SIG-M5 (cell line): Measurements from ENCODE around the gene MB21D2.
"Not testable (repeated sequence)": the region's sequence is repeated elsewhere in the genome, so short reads cannot be mapped to it uniquely, and the experiment has no call there.

ENCODE experiments used
- DNase-seq: peaks from one replicate; lab custom pipeline; 2025; lab: John Stamatoyannopoulos, UW

MB21D2 gene

DNA sequence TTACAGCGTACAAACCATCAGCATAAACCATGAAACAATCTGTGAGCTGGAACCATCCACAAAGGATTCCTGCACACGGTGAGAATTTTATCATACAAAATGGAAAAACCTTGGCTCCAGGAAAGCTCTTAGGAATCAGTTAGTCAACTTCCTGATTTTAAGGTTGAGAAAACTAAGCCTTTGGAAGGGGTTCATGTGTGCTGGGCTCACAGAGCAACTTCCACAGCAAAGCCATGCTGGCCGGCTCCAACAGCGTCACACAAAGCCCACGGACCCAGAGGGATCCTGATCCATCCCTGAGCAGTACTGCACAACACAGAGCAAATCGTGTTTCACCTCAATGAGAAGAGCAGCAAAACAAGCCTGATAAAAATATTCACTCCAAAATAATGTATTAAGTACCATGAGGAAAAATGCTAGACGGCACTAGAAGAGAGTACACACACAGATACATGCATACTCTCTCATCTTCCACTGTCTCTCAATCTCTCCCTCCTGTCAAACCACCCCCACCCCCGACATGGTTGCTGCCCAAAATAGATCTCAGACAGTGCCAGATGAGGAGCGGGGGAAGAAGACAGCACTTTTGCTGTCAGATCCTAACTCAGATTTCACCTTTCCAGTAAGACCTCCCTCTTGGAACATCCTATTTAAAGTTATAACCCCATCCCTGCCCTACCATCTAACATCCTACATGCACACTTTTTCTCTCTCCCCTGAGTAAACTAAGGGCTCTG, 58.6 kb downstream of the MB21D2 start:
- DNase-seq, result no peak

DNA sequence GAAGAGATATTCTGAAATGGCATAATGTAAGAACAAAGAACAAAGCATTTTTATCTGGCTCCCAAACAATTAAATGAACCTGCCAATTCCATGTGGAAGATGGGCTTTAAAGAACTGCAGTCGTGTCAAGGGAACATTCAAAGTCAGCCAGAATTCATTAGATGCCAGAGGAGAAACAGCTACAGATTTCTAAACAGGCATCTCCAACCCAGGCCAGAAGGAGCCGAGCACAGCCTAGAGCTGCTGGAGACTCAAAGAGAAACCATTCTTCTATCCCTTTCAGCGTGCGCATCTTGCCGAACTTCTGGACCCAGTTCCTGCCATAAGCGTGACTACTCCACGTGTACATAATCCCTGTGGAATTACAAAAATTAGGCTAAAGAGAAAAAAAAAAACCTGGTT, 60.4 kb downstream of the MB21D2 start:
- no peak for DNase-seq

DNA sequence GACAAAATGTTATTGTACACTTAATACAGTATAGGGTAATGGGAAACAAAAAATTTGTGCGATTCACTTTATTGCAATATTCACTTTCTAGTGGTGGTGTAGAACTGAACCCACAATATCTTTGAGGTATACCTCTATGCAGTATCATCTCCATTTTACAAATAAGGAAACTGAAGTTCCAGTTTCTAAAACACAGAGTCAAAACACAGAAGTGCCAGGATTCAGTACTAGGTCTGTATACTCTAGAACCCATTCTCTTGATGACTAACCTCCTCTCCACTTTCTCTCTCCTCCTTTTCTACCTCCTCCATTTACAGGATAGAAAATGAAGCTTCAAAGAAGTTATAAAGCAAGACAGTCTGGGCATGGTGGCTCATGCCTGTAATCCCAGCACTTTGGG, 62.2 kb downstream of the MB21D2 start:
- DNase-seq, result no peak

DNA sequence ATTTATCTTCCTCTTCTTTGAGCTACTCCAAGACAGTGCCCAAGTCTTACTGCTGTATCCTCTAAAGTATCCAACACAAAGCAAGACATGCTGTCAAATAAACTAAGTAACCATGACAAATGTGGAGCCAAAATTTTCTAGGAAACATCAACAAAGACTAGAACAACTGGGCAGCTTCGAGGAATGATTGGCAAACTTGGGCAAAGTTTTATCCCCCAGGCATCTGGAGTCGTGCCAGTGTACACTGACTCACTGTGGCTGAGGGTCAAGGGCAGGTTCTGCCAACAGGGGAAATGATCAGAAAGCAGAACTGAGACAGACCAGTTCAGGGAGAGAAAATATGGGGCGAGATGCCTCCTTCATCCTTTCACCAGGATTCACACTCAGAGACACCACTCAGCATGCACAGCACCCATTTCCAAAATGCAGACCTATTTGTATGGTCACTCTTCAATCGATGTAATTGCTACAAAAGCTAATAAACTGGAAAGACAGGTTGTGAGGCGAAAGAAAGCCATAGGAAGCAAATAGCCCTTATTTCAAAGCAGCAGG, 65.8 kb downstream of the MB21D2 start:
- no peak for DNase-seq

DNA sequence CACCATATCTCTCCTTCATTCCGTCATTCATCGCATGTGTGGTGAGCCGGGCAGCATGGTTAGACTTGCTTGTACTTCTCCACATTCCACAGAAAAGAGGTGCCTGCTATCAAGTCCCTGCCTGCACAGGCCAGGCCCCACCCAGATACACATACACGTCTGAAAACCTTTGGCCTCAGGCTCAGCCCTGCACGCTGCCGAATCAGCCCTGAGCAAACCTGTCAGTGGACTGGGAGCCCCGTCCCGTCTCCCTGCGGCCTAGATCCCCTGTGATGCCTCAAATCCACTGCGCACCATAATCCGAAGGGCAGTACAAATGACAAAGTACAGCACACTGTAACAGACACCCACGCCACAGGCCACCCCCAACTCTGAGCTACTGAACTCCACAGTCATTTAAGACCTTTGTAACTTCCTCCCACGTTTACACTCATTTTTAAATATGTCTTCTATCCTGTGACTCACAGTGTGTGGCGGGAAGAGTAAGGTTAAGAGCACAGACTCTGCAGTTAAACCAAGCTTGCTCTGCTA, 67.1 kb downstream of the MB21D2 start:
- DNase-seq, result no peak

DNA sequence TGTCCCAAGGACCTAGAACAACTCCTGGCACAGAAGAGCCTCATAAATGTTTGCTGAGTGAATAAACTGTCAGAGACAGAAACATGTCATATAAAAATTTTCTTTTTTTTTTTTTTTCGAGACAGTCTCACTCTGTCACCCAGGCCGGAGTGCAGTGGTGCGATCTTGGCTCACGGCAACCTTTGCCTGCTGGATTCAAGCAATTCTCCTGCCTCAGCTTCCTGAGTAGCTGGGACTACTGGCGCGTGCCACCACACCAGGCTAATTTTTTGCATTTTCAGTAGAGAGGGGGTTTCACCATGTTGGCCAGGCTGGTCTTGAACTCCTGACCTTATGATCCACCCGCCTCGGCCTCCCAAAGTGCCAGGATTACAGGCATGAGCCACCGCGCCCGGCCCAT, 67.8 kb downstream of the MB21D2 start:
- not testable (repeated sequence) for DNase-seq

DNA sequence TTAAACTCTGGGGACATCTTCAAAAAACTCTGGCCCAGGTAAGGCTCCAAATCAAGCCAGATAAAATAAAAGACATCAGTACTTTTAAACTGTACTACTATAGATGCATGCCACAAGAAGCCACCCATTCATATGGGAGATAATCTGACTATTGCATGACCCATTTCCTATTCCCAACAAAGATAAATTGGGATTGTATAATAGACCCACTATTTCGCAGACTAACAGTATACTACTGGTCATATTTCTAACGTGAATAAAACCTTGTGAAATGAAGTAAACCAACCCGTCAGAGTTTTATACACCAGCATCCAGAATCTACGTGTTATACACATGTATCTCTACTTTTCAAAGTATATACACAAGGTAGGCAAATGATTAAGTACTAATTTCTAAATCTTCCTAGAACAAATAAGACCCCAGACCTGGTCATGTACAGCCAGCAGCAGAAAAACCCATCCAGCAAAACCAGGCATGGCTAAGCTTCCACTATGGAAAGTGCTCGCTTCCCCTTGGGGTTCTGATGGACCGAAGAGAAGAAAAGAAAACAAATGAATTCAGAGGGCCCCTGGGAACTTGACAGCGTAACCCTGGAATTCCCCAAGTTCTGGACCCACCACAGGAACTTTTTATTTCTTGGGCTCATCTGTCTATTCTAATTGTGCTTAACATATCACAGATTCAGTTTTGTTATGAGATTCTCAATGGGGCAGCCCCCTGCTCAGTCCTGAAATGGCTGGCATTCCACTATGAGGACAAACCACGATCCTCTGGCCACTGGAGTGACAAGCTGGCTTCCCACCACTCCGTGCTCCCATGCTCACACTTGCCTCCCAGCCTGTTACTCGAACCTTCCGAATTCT, 69.1 kb downstream of the MB21D2 start:
- DNase-seq, result no peak

DNA sequence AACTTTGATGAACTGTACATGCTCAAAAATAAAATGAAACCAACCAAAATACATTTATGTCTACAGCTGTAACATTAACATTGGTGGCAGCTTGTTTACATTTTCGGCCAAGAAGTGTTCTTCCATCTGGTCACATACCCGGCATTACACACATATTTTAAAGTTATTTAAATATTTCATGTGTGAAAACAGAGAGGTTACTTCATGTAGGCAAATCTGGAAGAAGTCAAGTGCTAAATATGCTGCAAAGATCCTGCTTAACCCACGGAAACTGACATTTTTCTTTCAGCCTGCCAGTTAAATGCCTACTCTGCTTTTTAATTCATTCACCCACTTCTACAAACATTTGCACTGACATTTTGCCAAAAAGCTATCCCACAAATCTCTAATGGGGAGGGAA, 69.7 kb downstream of the MB21D2 start:
- DNase-seq, result no peak

DNA sequence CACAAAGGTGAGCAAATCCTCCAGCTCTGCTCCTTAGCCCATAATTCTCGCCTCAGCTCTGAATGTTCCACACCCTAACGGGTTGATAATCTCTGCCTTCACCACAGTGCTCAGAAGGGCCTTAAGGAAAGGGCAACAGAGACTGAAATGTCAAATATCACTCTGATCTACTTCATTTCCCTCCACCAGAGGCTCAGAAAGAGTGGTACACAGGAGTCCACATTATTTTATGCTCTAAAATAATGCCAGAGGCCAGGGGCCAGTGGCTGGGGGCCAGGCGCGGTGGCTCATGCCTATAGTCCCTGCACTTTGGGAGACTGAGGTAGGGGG, 72.2 kb downstream of the MB21D2 start:
- DNase-seq, result no peak

DNA sequence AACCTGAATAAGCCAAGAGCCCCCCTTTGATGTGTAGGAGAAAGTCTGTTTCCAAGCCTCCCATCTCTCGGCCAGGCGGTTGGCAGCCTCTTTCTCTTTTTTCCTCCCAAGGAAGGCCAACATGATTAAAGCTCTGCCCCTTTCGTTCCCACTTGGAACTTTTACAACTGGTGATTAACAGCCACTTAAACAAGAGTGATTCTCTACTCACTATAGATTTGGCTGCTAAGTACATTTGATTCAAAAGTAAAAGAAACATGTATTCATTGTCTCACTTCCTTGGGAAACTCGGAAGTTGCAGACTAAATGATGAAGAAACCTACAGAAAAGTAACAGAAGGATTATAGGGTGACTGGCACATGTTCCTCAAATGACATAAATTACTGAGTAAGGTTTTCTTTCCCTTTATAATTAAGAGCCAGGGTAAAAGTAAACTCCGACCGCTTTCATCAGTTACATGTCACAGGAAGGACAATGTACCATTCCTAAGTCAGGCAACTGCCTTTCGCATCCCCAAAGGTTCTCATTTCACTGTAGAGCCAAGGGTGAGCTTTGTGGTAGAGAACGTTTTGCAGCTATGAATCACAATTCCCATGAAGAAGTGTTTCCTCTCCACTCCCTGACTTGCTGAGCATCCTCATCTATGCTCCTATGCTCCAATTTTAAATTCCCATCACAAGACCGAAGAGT, 72.7 kb downstream of the MB21D2 start:
- no peak for DNase-seq

DNA sequence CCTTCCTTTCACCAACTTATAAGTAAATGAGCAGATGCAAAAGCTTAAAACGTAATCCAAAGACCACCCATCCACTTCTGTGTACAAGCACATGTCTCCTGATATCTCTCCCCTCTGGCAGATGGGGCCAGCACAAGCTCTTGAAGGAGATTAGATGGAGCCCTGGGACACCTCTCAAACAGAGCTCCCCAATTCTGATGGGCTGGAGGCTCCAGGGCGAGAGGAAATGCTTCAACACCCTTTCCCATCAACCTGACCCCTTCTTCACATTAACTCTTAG, 73.2 kb downstream of the MB21D2 start:
- no peak for DNase-seq

DNA sequence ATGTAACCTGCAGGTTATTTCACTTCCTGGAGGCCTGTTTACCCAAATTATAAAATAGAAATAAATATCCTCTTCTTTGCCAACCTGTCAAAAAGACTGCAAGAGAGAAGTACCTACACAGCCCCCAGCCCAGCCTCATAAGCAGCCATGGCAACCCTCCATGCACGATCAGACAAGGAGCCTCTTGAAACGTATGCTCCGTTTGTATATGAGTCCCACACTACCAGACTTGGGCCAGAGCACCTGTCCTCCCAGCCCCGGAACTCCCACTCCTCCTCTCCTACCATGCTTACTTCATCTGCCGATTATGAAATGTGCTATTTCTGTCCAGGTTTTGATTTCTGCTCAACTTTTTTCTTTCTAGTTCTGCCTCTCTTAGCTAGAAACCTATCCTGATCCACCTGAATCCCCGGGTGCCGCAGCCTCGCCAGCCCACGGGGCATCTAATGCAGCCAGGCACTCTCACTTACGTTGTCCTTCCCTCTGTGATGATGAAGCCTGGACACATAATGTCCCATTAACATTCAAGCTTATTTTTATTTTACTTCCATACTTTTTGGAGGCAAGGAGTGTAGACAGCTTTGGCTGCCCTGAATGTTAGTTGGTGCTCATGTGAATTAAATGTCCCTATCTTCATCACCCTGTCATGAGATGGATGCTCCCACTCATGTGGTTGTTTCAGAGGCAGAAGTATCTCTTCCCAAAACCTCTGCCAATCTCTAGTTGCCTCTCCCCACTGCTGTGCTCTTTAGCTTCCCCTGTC, 73.8 kb downstream of the MB21D2 start:
- DNase-seq, result no peak

DNA sequence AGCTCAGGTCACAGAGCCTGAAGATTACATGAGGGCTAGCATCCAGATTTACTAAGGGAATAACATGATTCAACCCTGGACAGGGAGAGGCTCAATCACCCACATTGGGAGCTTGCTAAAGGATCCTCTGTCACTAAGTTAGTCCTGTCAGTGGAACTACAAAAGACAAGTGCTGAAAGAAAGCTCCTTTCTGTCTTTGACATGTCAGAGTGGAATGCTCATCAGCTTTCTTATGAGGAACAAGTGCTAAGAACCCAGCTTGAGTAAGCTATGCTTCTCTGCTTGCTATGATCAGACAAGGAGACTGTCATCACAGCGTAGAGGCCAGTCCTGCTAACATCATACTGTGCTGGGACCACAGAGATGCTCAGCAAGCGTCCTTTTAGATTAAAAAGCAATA, 74.5 kb downstream of the MB21D2 start:
- DNase-seq, result no peak

DNA sequence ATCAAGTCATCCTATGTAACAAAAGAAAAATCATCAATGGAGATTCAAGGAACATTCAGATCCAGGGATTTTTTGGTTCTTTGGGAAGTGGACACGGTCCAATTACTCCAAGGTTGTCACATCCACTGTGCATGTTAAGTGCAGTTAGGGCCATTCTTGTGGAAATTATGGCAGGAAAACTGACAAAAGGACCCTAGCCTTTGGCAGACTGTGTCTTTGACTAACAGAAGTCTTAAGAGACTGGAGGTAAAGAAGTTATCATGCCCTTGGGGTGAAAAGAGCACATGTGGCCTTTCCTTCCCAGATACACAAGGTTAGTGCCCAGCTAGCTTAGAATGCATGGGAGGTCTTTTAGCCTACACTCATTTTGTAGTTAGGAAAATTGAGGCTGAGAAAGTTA, 74.9 kb downstream of the MB21D2 start:
- no peak for DNase-seq

DNA sequence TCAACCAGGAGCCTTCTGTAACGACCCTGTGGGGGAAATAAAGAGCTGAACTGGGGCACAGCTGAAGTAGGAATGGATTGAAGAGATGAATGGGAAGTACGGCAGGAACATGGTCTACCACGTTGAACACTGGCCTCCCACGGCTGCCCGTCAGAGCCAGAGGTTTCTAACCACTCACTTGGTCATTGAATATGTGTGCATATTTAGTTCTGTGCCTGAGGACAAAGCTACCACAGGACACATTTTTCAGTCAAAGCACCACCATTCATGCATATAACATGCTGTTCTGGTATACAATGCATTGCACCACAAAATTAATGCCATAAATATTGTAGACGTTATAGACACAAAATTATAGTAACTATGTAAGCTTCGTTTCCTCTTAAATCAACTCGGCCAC, 75.5 kb downstream of the MB21D2 start:
- no peak for DNase-seq

DNA sequence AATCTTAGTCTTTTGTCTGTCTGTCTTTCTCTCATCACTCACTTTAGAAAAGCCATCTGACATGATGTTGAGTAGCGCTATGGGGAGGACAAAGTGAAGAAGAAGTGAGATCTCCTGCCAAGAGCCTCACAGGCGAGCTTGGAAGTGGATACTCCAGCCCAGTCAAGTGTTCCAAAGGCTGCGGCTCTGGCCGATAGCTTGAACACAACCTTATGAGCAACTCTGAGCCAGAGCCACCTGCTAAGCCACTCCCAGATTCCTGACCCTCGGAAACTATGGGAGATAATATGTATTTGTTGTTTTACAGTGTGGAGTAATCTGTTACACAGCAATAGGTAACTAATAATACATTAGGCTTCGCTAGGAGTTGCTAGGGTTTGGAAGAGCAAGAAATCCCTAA, 76.2 kb downstream of the MB21D2 start:
- DNase-seq, result no peak

DNA sequence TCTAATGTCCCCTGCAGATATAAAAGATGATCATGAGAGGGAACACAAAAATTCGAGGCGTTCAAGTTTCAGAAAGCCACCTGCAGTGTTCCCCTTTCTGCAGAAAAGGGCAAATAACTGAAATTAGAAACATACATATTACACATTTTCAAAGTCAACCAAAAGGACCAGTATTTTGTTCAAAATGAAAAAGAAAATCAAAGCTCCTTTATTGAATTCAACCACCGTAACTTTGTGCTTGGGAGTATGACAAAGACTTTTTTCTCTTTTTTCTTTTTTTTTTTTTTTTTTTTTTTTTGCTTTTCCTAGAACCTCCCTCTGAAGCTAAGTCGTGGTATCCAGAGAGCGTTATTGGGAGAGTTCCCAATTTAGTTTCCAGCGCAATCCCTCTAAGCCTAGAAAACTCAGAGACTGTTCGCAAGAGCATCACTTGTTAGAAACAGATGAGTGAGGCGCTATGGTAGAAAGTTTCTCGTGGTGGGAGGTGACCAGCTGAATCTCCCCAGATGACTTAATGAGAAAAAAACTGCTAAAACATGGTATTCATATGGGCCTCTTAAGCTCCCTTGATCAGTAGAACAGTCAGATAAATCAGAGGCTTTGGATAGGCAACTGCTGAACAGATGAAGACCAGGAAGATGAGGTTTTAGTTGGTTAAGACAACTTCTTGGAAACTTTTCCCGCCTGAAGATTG, 77.4 kb downstream of the MB21D2 start:
- DNase-seq, result no peak

DNA sequence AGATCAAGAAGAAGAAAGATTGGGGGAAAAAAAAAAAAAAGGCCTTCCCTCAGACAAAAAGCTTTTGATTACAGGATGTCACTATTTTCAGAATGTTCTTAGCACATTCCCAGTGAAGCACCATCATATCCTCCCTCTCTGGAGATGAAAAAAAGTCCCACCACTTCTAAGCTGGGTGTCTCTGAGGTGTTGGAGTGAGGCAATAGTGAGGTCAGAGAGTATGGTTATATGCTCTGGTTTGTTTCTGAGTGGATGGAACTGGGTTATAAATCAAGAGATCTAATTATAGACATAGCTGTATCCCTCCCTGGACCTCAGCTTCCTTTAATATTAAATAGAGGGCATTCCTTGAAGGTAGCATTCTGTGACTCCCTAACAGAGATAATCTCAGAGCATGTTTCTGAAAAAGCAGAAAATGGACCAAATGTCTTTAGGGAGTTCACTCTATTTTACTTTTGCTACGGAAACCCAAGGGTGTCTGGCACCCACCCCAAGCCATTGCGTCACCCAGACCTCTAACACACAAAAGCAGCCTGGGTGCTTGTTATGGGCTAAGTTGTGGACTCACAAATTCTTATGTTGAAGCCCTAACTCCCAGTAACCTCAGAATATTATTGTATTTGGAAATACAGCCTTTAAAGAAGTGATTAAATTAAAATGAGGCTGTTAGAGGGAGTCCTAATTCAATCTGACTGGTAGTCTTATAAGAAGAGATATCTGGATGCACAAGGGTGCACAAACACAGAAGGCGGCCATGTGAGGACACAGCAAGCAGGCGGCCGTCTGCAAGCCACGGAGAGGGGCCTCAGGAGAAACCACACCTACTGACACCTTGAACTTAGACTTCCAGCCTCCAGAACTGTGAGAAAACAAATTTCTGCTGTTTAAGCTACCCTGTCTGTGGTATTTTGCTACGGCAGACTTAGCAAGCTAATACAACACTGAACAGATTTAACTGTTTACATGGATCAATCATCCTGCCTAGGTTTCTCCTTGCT, 81.5 kb downstream of the MB21D2 start:
- no peak for DNase-seq

DNA sequence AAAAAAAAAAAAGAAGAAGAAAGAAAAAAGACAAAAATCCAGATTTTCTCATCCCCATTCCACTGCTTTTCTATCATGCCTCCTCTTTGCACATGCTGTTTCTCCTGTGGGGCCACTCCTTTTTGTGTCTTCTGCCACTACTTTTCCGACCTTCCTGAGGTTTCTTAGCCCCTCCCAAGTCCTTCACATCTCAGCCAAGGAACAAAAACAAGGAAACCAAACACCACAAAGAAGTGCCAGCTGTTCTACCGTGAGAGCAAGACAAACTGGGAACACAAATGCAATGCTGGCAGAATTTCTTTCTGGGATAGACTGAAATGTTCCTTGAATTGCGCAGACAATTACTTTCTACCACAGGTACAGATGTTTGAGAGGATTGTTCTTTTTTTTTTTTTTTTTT, 83.2 kb downstream of the MB21D2 start:
- no peak for DNase-seq
